ENCODE measurements around the gene GPBP1.

Gene GPBP1

DNA sequence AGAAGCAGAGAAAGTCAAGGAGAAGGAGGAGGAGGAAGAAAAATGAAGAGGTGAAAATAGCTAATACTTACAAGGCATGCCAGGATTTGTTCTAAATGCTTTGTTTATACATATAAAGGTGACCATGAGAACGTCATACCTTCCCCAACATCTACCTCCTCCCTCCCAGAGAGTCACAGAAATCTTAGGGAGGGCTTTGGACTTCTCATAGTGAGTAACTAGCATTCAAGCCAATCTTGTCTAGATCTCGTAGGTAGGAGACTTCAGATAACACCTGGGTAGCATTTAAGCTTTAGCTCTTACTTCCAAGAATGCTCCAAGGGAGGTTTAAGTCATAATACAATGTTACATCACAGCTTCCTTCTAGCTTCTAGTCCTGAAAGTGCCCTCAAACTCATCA lies 36.5 kb upstream of the GPBP1 start:
- H3K27ac ChIP-seq (ENCODE audit: low read length), result no peak overlapping the region
- no peak for TF ChIP-seq EZH2phosphoT487 (IDR thresholded peaks at IDR 0.05; ENCODE audit: low read length)
- TF ChIP-seq EZH2 (optimal IDR thresholded peaks at IDR 0.05; ENCODE audit: low read depth, low read length), result no peak
- TF ChIP-seq, protein P1, sequence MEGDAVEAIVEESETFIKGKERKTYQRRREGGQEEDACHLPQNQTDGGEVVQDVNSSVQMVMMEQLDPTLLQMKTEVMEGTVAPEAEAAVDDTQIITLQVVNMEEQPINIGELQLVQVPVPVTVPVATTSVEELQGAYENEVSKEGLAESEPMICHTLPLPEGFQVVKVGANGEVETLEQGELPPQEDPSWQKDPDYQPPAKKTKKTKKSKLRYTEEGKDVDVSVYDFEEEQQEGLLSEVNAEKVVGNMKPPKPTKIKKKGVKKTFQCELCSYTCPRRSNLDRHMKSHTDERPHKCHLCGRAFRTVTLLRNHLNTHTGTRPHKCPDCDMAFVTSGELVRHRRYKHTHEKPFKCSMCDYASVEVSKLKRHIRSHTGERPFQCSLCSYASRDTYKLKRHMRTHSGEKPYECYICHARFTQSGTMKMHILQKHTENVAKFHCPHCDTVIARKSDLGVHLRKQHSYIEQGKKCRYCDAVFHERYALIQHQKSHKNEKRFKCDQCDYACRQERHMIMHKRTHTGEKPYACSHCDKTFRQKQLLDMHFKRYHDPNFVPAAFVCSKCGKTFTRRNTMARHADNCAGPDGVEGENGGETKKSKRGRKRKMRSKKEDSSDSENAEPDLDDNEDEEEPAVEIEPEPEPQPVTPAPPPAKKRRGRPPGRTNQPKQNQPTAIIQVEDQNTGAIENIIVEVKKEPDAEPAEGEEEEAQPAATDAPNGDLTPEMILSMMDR (IDR thresholded peaks at IDR 0.05; ENCODE audit: low read length), result no peak
- H3K9me3 ChIP-seq (replicated peaks; ENCODE audit: insufficient read depth, low read length), result no peaks in the 10 kb centered on the region
- H2AFZ ChIP-seq (ENCODE audit: low read length), result no peak overlapping the region
- DNase-seq, result no peak
- no peak overlapping the region for H3K9ac ChIP-seq (ENCODE audit: low read length)
- H3K4me2 ChIP-seq (ENCODE audit: low read depth, low read length), result no peak overlapping the region
- no peaks in the 10 kb centered on the region for H3K36me3 ChIP-seq (replicated peaks; ENCODE audit: insufficient read depth, low read length)
- H3K79me2 ChIP-seq (ENCODE audit: low read length), result no peaks in the 10 kb centered on the region
- H3K9me2 ChIP-seq (replicated peaks; ENCODE audit: insufficient read depth, low read length), result no peaks in the 10 kb centered on the region
- no peaks in the 10 kb centered on the region for H4K20me1 ChIP-seq (ENCODE audit: insufficient read depth, low read length)
- no peaks in the 10 kb centered on the region for H3K4me1 ChIP-seq (ENCODE audit: low read length)
- H3K4me3 ChIP-seq (ENCODE audit: low read length), result no peak overlapping the region
- H3K27me3 ChIP-seq (replicated peaks; ENCODE audit: insufficient read depth, low read length), result no peaks in the 10 kb centered on the region
- no peaks in the 10 kb centered on the region for H3F3A ChIP-seq (ENCODE audit: insufficient read depth, low read length)

DNA sequence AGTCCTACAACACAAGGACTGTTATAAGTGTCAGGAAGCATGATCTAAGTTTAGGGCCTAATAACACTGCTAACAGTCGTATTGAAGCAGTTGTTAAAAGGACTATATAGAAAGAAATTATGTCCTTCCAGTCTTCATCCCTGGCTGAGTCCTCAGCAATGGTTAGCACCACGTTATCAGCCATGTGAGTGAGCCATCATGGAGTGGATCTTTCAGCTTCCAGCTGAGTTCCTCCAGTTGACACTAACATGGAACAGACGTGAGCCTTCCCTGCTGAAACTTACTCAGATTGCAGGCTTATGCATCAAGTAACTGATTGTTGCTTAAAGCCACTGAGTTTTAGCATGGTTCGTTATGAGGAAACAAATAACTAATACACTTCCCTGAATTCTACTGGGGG lies 21.5 kb upstream of the GPBP1 start:
- no peak overlapping the region for H3K4me3 ChIP-seq (ENCODE audit: low read length)
- no peak overlapping the region for H2AFZ ChIP-seq (ENCODE audit: low read length)
- H3K27ac ChIP-seq (ENCODE audit: low read length), result no peak overlapping the region
- no peak overlapping the region for H3K4me2 ChIP-seq (ENCODE audit: low read depth, low read length)
- no peak for TF ChIP-seq EZH2phosphoT487 (IDR thresholded peaks at IDR 0.05; ENCODE audit: low read length)
- TF ChIP-seq EZH2 (optimal IDR thresholded peaks at IDR 0.05; ENCODE audit: low read depth, low read length), result no peak
- TF ChIP-seq, protein P1 (IDR thresholded peaks at IDR 0.05; ENCODE audit: low read length), result no peak
- H3K27me3 ChIP-seq (replicated peaks; ENCODE audit: insufficient read depth, low read length), result no peaks in the 10 kb centered on the region
- H3F3A ChIP-seq (ENCODE audit: insufficient read depth, low read length), result no peaks in the 10 kb centered on the region
- DNase-seq, result no peak
- H3K36me3 ChIP-seq (replicated peaks; ENCODE audit: insufficient read depth, low read length), result no peaks in the 10 kb centered on the region
- no peaks in the 10 kb centered on the region for H3K9me2 ChIP-seq (replicated peaks; ENCODE audit: insufficient read depth, low read length)
- no peak overlapping the region for H3K9ac ChIP-seq (ENCODE audit: low read length)
- H3K9me3 ChIP-seq (replicated peaks; ENCODE audit: insufficient read depth, low read length), result no peaks in the 10 kb centered on the region
- H4K20me1 ChIP-seq (ENCODE audit: insufficient read depth, low read length), result no peaks in the 10 kb centered on the region
- no peaks in the 10 kb centered on the region for H3K79me2 ChIP-seq (ENCODE audit: low read length)
- H3K4me1 ChIP-seq (ENCODE audit: low read length), result no peaks in the 10 kb centered on the region

DNA sequence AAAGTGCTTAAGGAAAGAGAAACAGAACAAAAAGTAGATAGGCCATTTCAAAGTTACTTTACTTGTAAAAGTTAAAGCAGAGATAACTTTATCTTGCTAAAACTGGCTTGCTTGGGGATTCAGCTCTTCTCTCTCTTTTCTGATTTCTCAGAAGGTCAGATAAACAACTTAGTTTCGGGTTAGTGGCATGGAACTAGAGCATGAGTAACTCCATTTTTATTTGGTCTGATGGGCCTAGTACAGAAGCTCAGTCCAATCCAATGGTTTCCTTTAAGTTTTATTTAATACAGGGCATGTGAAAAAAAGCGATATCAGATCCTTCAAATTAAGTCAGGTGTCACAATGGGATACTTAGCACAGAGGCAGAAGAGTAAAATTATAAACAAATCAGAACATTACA lies 18.8 kb upstream of the GPBP1 start:
- H3K9ac ChIP-seq (ENCODE audit: low read length), result no peak overlapping the region
- no peaks in the 10 kb centered on the region for H3K9me3 ChIP-seq (replicated peaks; ENCODE audit: insufficient read depth, low read length)
- H3K4me3 ChIP-seq (ENCODE audit: low read length), result no peak overlapping the region
- no peak for DNase-seq
- H3K36me3 ChIP-seq (replicated peaks; ENCODE audit: insufficient read depth, low read length), result no peaks in the 10 kb centered on the region
- H3K4me1 ChIP-seq (ENCODE audit: low read length), result peaks cover 8% of the 10 kb centered on the region
- no peak for TF ChIP-seq EZH2 (optimal IDR thresholded peaks at IDR 0.05; ENCODE audit: low read depth, low read length)
- TF ChIP-seq, protein P1 (IDR thresholded peaks at IDR 0.05; ENCODE audit: low read length), result no peak
- no peak for TF ChIP-seq EZH2phosphoT487 (IDR thresholded peaks at IDR 0.05; ENCODE audit: low read length)
- H3K27me3 ChIP-seq (replicated peaks; ENCODE audit: insufficient read depth, low read length), result no peaks in the 10 kb centered on the region
- no peak overlapping the region for H3K27ac ChIP-seq (ENCODE audit: low read length)
- no peak overlapping the region for H2AFZ ChIP-seq (ENCODE audit: low read length)
- no peaks in the 10 kb centered on the region for H4K20me1 ChIP-seq (ENCODE audit: insufficient read depth, low read length)
- no peak overlapping the region for H3K4me2 ChIP-seq (ENCODE audit: low read depth, low read length)
- H3K79me2 ChIP-seq (ENCODE audit: low read length), result no peaks in the 10 kb centered on the region
- no peaks in the 10 kb centered on the region for H3K9me2 ChIP-seq (replicated peaks; ENCODE audit: insufficient read depth, low read length)
- peaks cover 17% of the 10 kb centered on the region for H3F3A ChIP-seq (ENCODE audit: insufficient read depth, low read length)
